B cell (primary cell): ENCODE results near the gene ZNF98. TPM values are rescaled to one million over a fixed set of nuclear protein-coding genes. Genes with fewer than 3 reads are reported as not detected.

ENCODE experiments used
- ATAC-seq: fragments of 200-7000 bp; cut with Tn5 transposase; one replicate; pipeline ENCODE4 v1.10.0; 2021; ENCODE audit warnings: low read depth, mild to moderate bottlenecking, moderate number of reproducible peaks, moderate library complexity
- CTCF ChIA-PET: fragments of 350-600 bp; sonication (Branson Sonifier 250); formaldehyde crosslinking; loops from one replicate; lab custom pipeline; 2021; ENCODE audit warnings: antibody characterized with exemption, inconsistent platforms; lab: Charles Lee
- POLR2A ChIA-PET: fragments of 350-600 bp; sonication (Branson Sonifier 250); formaldehyde crosslinking; loops from one replicate; lab custom pipeline; 2021; ENCODE audit warnings: antibody characterized with exemption; lab: Charles Lee
- DNase-seq: peaks from one replicate; pipeline ENCODE4 v3.0.0; 2013
- H2AFZ ChIP-seq: 2 replicates; pipeline ENCODE4 v1.6.1; 2012; ENCODE audit warnings: mild to moderate bottlenecking, low read depth, low read length; ENCODE audit not compliant: insufficient read depth, poor library complexity, severe bottlenecking
- H3K27ac ChIP-seq, 2 donors: 1 replicate in 1 of 2; 2 replicates in 1 of 2; pipeline ENCODE4 v1.5.1; 2012 to 2013; ENCODE audit warnings: low read length in 2 of 2, mild to moderate bottlenecking in 2 of 2, moderate library complexity in 1 of 2
- H3K27me3 ChIP-seq, 4 experiments: fragments of 200-600 bp in 1 of 4; sonication (generic) in 1 of 4; replicated peaks in 1 of 4; 1 replicate in 2 of 4; 2 replicates in 2 of 4; pipeline versions ENCODE4 v1.6.1 to v1.7.0; 2013 to 2016; ENCODE audit warnings: low read length in 3 of 4, mild to moderate bottlenecking in 2 of 4, mixed read lengths in 1 of 4, moderate library complexity in 1 of 4; ENCODE audit not compliant: insufficient read depth in 4 of 4, control insufficient read depth in 3 of 4; ENCODE audit errors: control extremely low read depth in 1 of 4
- H3K36me3 ChIP-seq, 2 experiments: replicated peaks in 1 of 2; 1 replicate in 1 of 2; 2 replicates in 1 of 2; pipeline versions ENCODE4 v1.6.1 to v1.7.1; 2013; ENCODE audit warnings: low read length in 1 of 2; ENCODE audit not compliant: insufficient read depth in 2 of 2, control insufficient read depth in 1 of 2; ENCODE audit errors: control extremely low read depth in 1 of 2, extremely low read depth in 1 of 2
- H3K4me1 ChIP-seq, 2 donors: fragments of 200-600 bp in 1 of 2; sonication (generic) in 1 of 2; 1 replicate in 1 of 2; 2 replicates in 1 of 2; pipeline versions ENCODE4 v1.5.1 to v1.6.1; 2013 to 2017; ENCODE audit warnings: low read length in 2 of 2; ENCODE audit not compliant: control insufficient read depth in 2 of 2, insufficient read depth in 2 of 2
- H3K4me2 ChIP-seq: replicated peaks from 2 replicates; pipeline ENCODE3; 2012; ENCODE audit warnings: mild to moderate bottlenecking, low read depth, low read length; ENCODE audit not compliant: poor library complexity, severe bottlenecking
- H3K4me3 ChIP-seq, 5 experiments: fragments of 200-600 bp in 1 of 5; sonication (generic) in 1 of 5; 1 replicate in 3 of 5; 2 replicates in 2 of 5; pipeline versions ENCODE4 v1.5.1 to v1.7.0; 2011 to 2016; ENCODE audit warnings: low read length in 4 of 5, mild to moderate bottlenecking in 4 of 5, low read depth in 2 of 5, control low read depth in 1 of 5, moderate library complexity in 1 of 5; ENCODE audit not compliant: insufficient read depth in 1 of 5; ENCODE audit errors: control extremely low read depth in 1 of 5, extremely low read depth in 1 of 5
- H3K79me2 ChIP-seq: fragments of 200-600 bp; sonication (generic); one replicate; pipeline ENCODE4 v1.6.0; 2016; ENCODE audit warnings: low read length; ENCODE audit not compliant: control insufficient read depth, insufficient read depth
- H3K9ac ChIP-seq: fragments of 200-600 bp; sonication (generic); 2 replicates; pipeline ENCODE4 v1.6.1; 2017; ENCODE audit warnings: mild to moderate bottlenecking, low read length, moderate library complexity
- H3K9me3 ChIP-seq, 3 donors: one replicate each; pipeline versions ENCODE4 v1.6.1 to v1.7.1; 2013; ENCODE audit warnings: low read length in 2 of 3; ENCODE audit not compliant: control insufficient read depth in 2 of 3, insufficient read depth in 1 of 3; ENCODE audit errors: control extremely low read depth in 1 of 3
- H4K20me1 ChIP-seq: 2 replicates; pipeline ENCODE4 v1.6.0; 2012; ENCODE audit warnings: mild to moderate bottlenecking, low read length; ENCODE audit not compliant: insufficient read depth, control insufficient read depth, poor library complexity, severe bottlenecking
- H3K27ac Mint-ChIP-seq: one replicate; pipeline ENCODE4 v1.8.0; 2021; ENCODE audit warnings: mixed read lengths
- H3K27me3 Mint-ChIP-seq: one replicate; pipeline ENCODE4 v1.8.0; 2021; ENCODE audit warnings: mixed read lengths
- H3K4me1 Mint-ChIP-seq: one replicate; pipeline ENCODE4 v1.8.0; 2021; ENCODE audit warnings: mixed read lengths
- H3K4me3 Mint-ChIP-seq: one replicate; pipeline ENCODE4 v1.8.0; 2021; ENCODE audit warnings: mixed read lengths
- H3K9me3 Mint-ChIP-seq: one replicate; pipeline ENCODE4 v1.8.0; 2022; ENCODE audit warnings: mixed read lengths; ENCODE audit not compliant: insufficient read depth
- EZH2 ChIP-seq: IDR thresholded peaks from 2 replicates; pipeline ENCODE4 v1.6.1; 2012; ENCODE audit warnings: borderline replicate concordance, low read depth, mild to moderate bottlenecking, moderate library complexity, low read length; ENCODE audit not compliant: insufficient read depth, poor library complexity, severe bottlenecking
- WGBS: methylation state at CpG from one replicate; pipeline ENCODE4 v1.1.5; 2013; ENCODE audit warnings: missing lambda C conversion rate; ENCODE audit not compliant: insufficient coverage; 5-methylcytosine and 5-hydroxymethylcytosine counted together
- intact Hi-C: fragments of 100-400 bp; cut with micrococcal nuclease; formaldehyde crosslinking; loops from one replicate; pipeline ENCODE4 v1.10.0; 2022
- polyA plus RNA-seq: library from polyadenylated mRNA; depleted of rRNA; stranded (reverse); fragments of >200 nt; gene quantifications from 2 replicates; pipeline ENCODE4 v1.2.3, GENCODE V29; 2012
- small RNA-seq: library from RNA; depleted of rRNA; stranded (forward); fragments of <200 nt; gene quantifications from one replicate; pipeline ENCODE3, GENCODE V24; 2012; ENCODE audit warnings: low replicate concordance, low read depth; ENCODE audit not compliant: insufficient read length
- total RNA-seq, 2 donors: library from RNA; stranded (reverse); fragments of 120-200 nt in 1 of 2; gene quantifications; 1 replicate in 1 of 2; 2 replicates in 1 of 2; pipeline versions ENCODE4 v1.2.3 to v1.2.4, GENCODE V29; 2013 to 2022
- TF ChIP-seq, protein P1 (sequence below): fragments of 200-600 bp; IDR thresholded peaks from one replicate; pipeline ENCODE4 v1.8.0; 2022; ENCODE audit warnings: antibody characterized with exemption, mild to moderate bottlenecking

ZNF98 gene
- total and polyA plus RNA-seq, 2 donors (not counting 1 experiment from before 2014, with no cell fraction given), result 0.71 TPM; not detected in 1

DNA sequence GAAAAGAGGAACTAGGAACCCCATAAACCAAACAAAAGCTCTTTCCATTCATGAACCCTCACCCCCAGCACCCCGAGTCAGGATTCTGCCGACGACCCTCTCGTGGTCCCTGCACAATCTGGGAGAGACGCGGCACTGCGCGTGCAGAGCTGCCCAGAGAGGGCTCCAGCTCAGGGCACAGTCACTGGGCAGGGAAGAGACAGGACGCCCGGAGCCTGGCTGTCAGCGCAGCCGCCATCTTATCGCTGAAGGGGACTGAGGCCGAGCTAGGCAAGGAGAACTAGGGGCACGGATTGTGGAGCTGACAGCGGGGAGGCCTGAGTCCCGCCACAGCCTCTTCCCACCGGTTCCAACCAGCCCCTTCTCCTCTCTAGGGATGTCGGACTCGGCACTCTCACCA, 349 bp downstream of the ZNF98 start:
- POLR2A ChIA-PET, result no interaction called here
- Histone ChIP-seq H3K9ac (no peak overlapping the region), H3K4me2 (no peak overlapping the region), H3K27me3 (no peaks in the 10 kb centered on the region), H3K79me2 (no peaks in the 10 kb centered on the region), H3K4me3 (peak overlapping the region in 2 of 5 experiments; percentile 8 to 9), H3K4me1 (no peaks in the 10 kb centered on the region), H2AFZ (no peak overlapping the region), H3K27ac (no peak overlapping the region), H3K9me3 (peaks cover 1 to 51% (median 6%) of the 10 kb centered on the region in 3 donors), H4K20me1 (no peaks in the 10 kb centered on the region), H3K36me3 (no peaks in the 10 kb centered on the region)
- ATAC-seq, result no peak
- CTCF ChIA-PET, result no interaction called here
- no peaks in the 10 kb centered on the region for H3K4me1 Mint-ChIP-seq
- intact Hi-C loops, result no loop called here
- H3K27me3 Mint-ChIP-seq, result no peaks in the 10 kb centered on the region
- peaks cover 3% of the 10 kb centered on the region for H3K9me3 Mint-ChIP-seq
- TF ChIP-seq, protein P1, sequence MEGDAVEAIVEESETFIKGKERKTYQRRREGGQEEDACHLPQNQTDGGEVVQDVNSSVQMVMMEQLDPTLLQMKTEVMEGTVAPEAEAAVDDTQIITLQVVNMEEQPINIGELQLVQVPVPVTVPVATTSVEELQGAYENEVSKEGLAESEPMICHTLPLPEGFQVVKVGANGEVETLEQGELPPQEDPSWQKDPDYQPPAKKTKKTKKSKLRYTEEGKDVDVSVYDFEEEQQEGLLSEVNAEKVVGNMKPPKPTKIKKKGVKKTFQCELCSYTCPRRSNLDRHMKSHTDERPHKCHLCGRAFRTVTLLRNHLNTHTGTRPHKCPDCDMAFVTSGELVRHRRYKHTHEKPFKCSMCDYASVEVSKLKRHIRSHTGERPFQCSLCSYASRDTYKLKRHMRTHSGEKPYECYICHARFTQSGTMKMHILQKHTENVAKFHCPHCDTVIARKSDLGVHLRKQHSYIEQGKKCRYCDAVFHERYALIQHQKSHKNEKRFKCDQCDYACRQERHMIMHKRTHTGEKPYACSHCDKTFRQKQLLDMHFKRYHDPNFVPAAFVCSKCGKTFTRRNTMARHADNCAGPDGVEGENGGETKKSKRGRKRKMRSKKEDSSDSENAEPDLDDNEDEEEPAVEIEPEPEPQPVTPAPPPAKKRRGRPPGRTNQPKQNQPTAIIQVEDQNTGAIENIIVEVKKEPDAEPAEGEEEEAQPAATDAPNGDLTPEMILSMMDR, result no peak
- TF ChIP-seq EZH2, result no peak
- no peak for DNase-seq
- H3K27ac Mint-ChIP-seq, result no peak overlapping the region
- WGBS, result 10% methylated on average over 20 of the region's 20 CpGs
- H3K4me3 Mint-ChIP-seq, result peak overlapping the region; percentile 26

DNA sequence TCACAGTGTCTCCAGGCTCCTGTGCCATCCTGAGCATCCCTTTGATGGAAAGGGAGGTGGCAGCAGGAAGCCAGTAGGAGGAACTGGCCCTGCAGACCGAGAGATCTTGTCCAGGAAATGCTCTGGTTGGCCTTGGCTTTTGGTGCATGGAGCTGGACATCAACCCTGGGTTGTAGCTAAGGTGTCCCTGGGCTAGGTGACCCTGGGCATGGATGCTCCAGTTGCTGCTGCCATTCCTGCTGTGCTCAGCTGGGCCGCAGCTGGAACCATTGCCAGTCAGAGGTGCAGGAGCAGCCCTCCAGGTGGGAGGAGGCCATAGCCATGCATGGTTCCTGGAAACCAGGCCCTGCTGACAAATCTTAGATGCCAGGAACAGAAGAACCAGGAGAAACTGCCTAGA, 67.5 kb downstream of the ZNF98 start:
- Mint-ChIP-seq H3K4me1 (no peaks in the 10 kb centered on the region), H3K9me3 (peaks cover 15% of the 10 kb centered on the region), H3K4me3 (no peak overlapping the region), H3K27me3 (no peaks in the 10 kb centered on the region), H3K27ac (no peak overlapping the region)
- ChIA-PET CTCF (no interaction called here), POLR2A (no interaction called here)
- WGBS, result 63% methylated on average over 2 of the region's 2 CpGs
- no peak for DNase-seq
- H3K4me3 ChIP-seq, result no peak overlapping the region
- no peaks in the 10 kb centered on the region for H3K79me2 ChIP-seq
- H4K20me1 ChIP-seq, result no peaks in the 10 kb centered on the region
- H3K27ac ChIP-seq, result no peak overlapping the region
- no peak for ATAC-seq
- no peak overlapping the region for H3K9ac ChIP-seq
- intact Hi-C loops, result no loop called here
- H3K4me1 ChIP-seq, result no peaks in the 10 kb centered on the region
- no peak overlapping the region for H3K4me2 ChIP-seq
- peaks cover 0 to 22% (median 2%) of the 10 kb centered on the region in 3 donors for H3K9me3 ChIP-seq
- no peak for TF ChIP-seq EZH2
- TF ChIP-seq, protein P1, result no peak
- no peaks in the 10 kb centered on the region for H3K36me3 ChIP-seq
- no peak overlapping the region for H2AFZ ChIP-seq
- H3K27me3 ChIP-seq, result no peaks in the 10 kb centered on the region

Small RNA genes within 50 kb of the gene (small RNA-seq; reads per million reads assigned to genes)
- not detected for gene AC011494.1

Other genes with a start within 250 kb of the ZNF98 start
- 0.22 and 0.44 TPM in 2 replicates for gene ZNF676, start 225.4 kb downstream of the ZNF98 start, total RNA-seq
- gene ZNF676, start 225.4 kb downstream of the ZNF98 start, polyA plus RNA-seq, result 0.06 and 0.09 TPM in 2 replicates
- not detected in 2 replicates for gene ZNF729, start 135.9 kb downstream of the ZNF98 start, total RNA-seq
- gene ZNF729, start 135.9 kb downstream of the ZNF98 start, polyA plus RNA-seq, result not detected in 2 replicates
- gene ZNF492, start 212.0 kb upstream of the ZNF98 start, total RNA-seq, result 0.92 and 1.2 TPM in 2 replicates
- 0.19 and 0.37 TPM in 2 replicates for gene ZNF492, start 212.0 kb upstream of the ZNF98 start, polyA plus RNA-seq